ENCODE results near the gene APH1B.

Gene APH1B

GRCh38 chr15:63354821-63355650 is 77.6 kb downstream of the APH1B start:
- DNase-seq, result no peak

GRCh38 chr15:63357061-63357460 is 79.7 kb downstream of the APH1B start:
- no peak for DNase-seq

GRCh38 chr15:63357731-63358130 is 80.3 kb downstream of the APH1B start:
- no peak for DNase-seq

- no peak for DNase-seq
These were observed 81.0 kb downstream of the APH1B start for GRCh38 chr15:63358241-63359029.

Measured in AML-193 (cell line).